ENCODE measurements around the gene MYL9. TPM values are rescaled to one million over a fixed set of nuclear protein-coding genes. Genes with fewer than 3 reads are reported as not detected.

The MYL9 gene
- total RNA-seq, 3 donors from 2014 or later (not counting 1 experiment from before 2014, with no cell fraction given), result 2.7 to 13.5 (median 2.7) TPM

GRCh38 chr20:36540551-36541211 lies 638 bp upstream of the MYL9 start:
- no peaks in the 10 kb centered on the region for H3K36me3 ChIP-seq (ENCODE audit: control insufficient read depth, insufficient read depth, low read length)
- TF ChIP-seq CTCF (IDR thresholded peaks at IDR 0.05), result no peak
- ATAC-seq, result no peak
- H3K4me3 ChIP-seq (ENCODE audit: low read length), result no peak overlapping the region
- H3K27ac Mint-ChIP-seq, result no peak overlapping the region
- no peak overlapping the region for H3K27ac ChIP-seq (ENCODE audit: low read length)
- H3K4me1 ChIP-seq (ENCODE audit: control insufficient read depth, insufficient read depth, low read length), result peaks cover 14% of the 10 kb centered on the region
- WGBS (ENCODE audit: insufficient coverage), result 68% methylated on average over 41 of the region's 41 CpGs
- H3K4me3 Mint-ChIP-seq, result no peak overlapping the region
- H3K36me3 Mint-ChIP-seq, result no peaks in the 10 kb centered on the region
- H3K9me3 Mint-ChIP-seq, result no peaks in the 10 kb centered on the region
- no peaks in the 10 kb centered on the region for H3K9me3 ChIP-seq (ENCODE audit: control insufficient read depth, insufficient read depth, low read length)
- peaks cover 0 to 9% of the 10 kb centered on the region in 2 donors for H3K4me1 Mint-ChIP-seq
- no peaks in the 10 kb centered on the region for H3K27me3 ChIP-seq (ENCODE audit: control insufficient read depth, insufficient read depth, low read length)
- no peak for DNase-seq
- no peaks in the 10 kb centered on the region for H3K27me3 Mint-ChIP-seq (ENCODE audit: low read depth in 2 of 2)
- intact Hi-C loops (cut with micrococcal nuclease), result no loop called here

GRCh38 chr20:36541768-36542488 lies 609 bp downstream of the MYL9 start:
- intact Hi-C loops (cut with micrococcal nuclease), result no loop called here
- no peaks in the 10 kb centered on the region for H3K9me3 ChIP-seq (ENCODE audit: control insufficient read depth, insufficient read depth, low read length)
- H3K36me3 Mint-ChIP-seq, result no peaks in the 10 kb centered on the region
- H3K9me3 Mint-ChIP-seq, result no peaks in the 10 kb centered on the region
- DNase-seq, result no peak
- peaks cover 0 to 9% of the 10 kb centered on the region in 2 donors for H3K4me1 Mint-ChIP-seq
- no peaks in the 10 kb centered on the region for H3K36me3 ChIP-seq (ENCODE audit: control insufficient read depth, insufficient read depth, low read length)
- TF ChIP-seq CTCF (IDR thresholded peaks at IDR 0.05), result no peak
- H3K4me1 ChIP-seq (ENCODE audit: control insufficient read depth, insufficient read depth, low read length), result peaks cover 14% of the 10 kb centered on the region
- H3K27ac Mint-ChIP-seq, result no peak overlapping the region
- no peaks in the 10 kb centered on the region for H3K27me3 Mint-ChIP-seq (ENCODE audit: low read depth in 2 of 2)
- no peaks in the 10 kb centered on the region for H3K27me3 ChIP-seq (ENCODE audit: control insufficient read depth, insufficient read depth, low read length)
- no peak overlapping the region for H3K27ac ChIP-seq (ENCODE audit: low read length)
- peak overlapping the region; percentile 19 for H3K4me3 ChIP-seq (ENCODE audit: low read length)
- WGBS (ENCODE audit: insufficient coverage), result 75% methylated on average over 14 of the region's 14 CpGs
- peak in 2 of 3 donors; percentile 12 to 35 for ATAC-seq
- peak overlapping the region; percentile 65 for H3K4me3 Mint-ChIP-seq

- no peak for ATAC-seq
- DNase-seq, result no peak
- Histone ChIP-seq H3K27me3 (ENCODE audit: control insufficient read depth, insufficient read depth, low read length) (no peaks in the 10 kb centered on the region), H3K4me3 (ENCODE audit: low read length) (no peak overlapping the region), H3K36me3 (ENCODE audit: control insufficient read depth, insufficient read depth, low read length) (no peaks in the 10 kb centered on the region), H3K4me1 (ENCODE audit: control insufficient read depth, insufficient read depth, low read length) (peaks cover 14% of the 10 kb centered on the region), H3K27ac (ENCODE audit: low read length) (no peak overlapping the region), H3K9me3 (ENCODE audit: control insufficient read depth, insufficient read depth, low read length) (no peaks in the 10 kb centered on the region)
- no peaks in the 10 kb centered on the region for H3K36me3 Mint-ChIP-seq
- H3K27me3 Mint-ChIP-seq (ENCODE audit: low read depth in 2 of 2), result no peaks in the 10 kb centered on the region
- TF ChIP-seq CTCF (IDR thresholded peaks at IDR 0.05), result no peak
- 96% methylated on average over 10 of the region's 10 CpGs for WGBS (ENCODE audit: insufficient coverage)
- H3K9me3 Mint-ChIP-seq, result no peaks in the 10 kb centered on the region
- no peak overlapping the region for H3K27ac Mint-ChIP-seq
- H3K4me1 Mint-ChIP-seq, result peaks cover 0 to 9% of the 10 kb centered on the region in 2 donors
- peak overlapping the region; percentile 9 for H3K4me3 Mint-ChIP-seq
- intact Hi-C loops (cut with micrococcal nuclease), result no loop called here
These were observed 1.3 kb downstream of the MYL9 start for GRCh38 chr20:36542516-36543183.
